Esophagus squamous epithelium (tissue), 5 donors: ENCODE measurements around the gene CSTPP1. TPM values are rescaled to one million over a fixed set of nuclear protein-coding genes. Genes with fewer than 3 reads are reported as not detected.

Experiments
- DNase-seq: peaks from one replicate; lab custom pipeline; 2025; lab: John Stamatoyannopoulos, UW
- H3K27ac ChIP-seq, 4 donors: fragments of 200-600 bp; sonication (generic); one replicate each; pipeline ENCODE4 v1.5.1; 2016 to 2019; ENCODE audit warnings: mild to moderate bottlenecking in 1 of 4
- H3K27me3 ChIP-seq, 4 donors: fragments of 200-600 bp; sonication (generic); 1 replicate in 3 of 4; 2 replicates in 1 of 4; pipeline versions ENCODE4 v1.5.1 to v1.6.0; 2017 to 2021; ENCODE audit warnings: antibody characterized with exemption in 1 of 4
- H3K36me3 ChIP-seq, 3 donors: fragments of 200-600 bp; sonication (generic); one replicate each; pipeline ENCODE4 v1.5.1; 2016 to 2019
- H3K4me1 ChIP-seq, 3 donors: fragments of 200-600 bp; sonication (generic); one replicate each; pipeline ENCODE4 v1.5.1; 2017 to 2019
- H3K4me3 ChIP-seq, 4 donors: fragments of 200-600 bp; sonication (generic); 1 replicate in 3 of 4; 2 replicates in 1 of 4; pipeline ENCODE4 v1.5.1; 2016 to 2019; ENCODE audit warnings: mild to moderate bottlenecking in 2 of 4, moderate library complexity in 1 of 4
- H3K9me3 ChIP-seq, 3 donors: fragments of 200-600 bp; sonication (generic); one replicate each; pipeline ENCODE4 v1.5.1; 2016 to 2019
- CTCF ChIP-seq, 6 experiments: fragments of 450-650 bp in 4 of 6; fragments of 200-600 bp in 2 of 6; sonication (generic) in 2 of 6; IDR thresholded peaks; one replicate each; pipeline ENCODE4 v1.5.1; 2016 to 2019; ENCODE audit warnings: antibody characterized with exemption in 6 of 6, mild to moderate bottlenecking in 4 of 6, moderate library complexity in 4 of 6
- POLR2A ChIP-seq, 4 donors: fragments of 450-650 bp; IDR thresholded peaks; one replicate each; pipeline ENCODE4 v1.6.1; 2017; ENCODE audit warnings: antibody characterized with exemption in 4 of 4, mild to moderate bottlenecking in 4 of 4, moderate library complexity in 3 of 4
- WGBS, 2 donors: methylation state at CpG; one replicate each; pipeline ENCODE4 v1.1.5; 2018; 5-methylcytosine and 5-hydroxymethylcytosine counted together
- intact Hi-C: fragments of 100-400 bp; cut with DNase I; formaldehyde crosslinking; loops from one replicate; pipeline ENCODE4 v1.15.0; 2022
- total RNA-seq, 4 donors: library from RNA; depleted of rRNA; stranded (reverse); fragments of >200 nt; gene quantifications; one replicate each; pipeline ENCODE4 v1.1.0, GENCODE V29; 2016
- donor health status: DM: yes; HTN: yes; CAD: no.

The CSTPP1 gene
- total RNA-seq, 4 donors from 2014 or later, result 9.4 to 19.6 (median 16.4) TPM

GRCh38 chr11:46949297-46949696 is 12.7 kb downstream of the CSTPP1 start:
- no peak overlapping the region for H3K27ac ChIP-seq
- no peak overlapping the region for H3K4me3 ChIP-seq
- no peaks in the 10 kb centered on the region for H3K27me3 ChIP-seq
- H3K4me1 ChIP-seq, result peaks cover 0 to 32% (median 4%) of the 10 kb centered on the region in 3 donors
- H3K36me3 ChIP-seq, result no peaks in the 10 kb centered on the region
- intact Hi-C loops, result no loop called here
- DNase-seq, result no peak
- 93 to 95% methylated on average over 1 of the region's 1 CpG for WGBS, 2 donors
- no peaks in the 10 kb centered on the region for H3K9me3 ChIP-seq
- TF ChIP-seq CTCF (IDR thresholded peaks at IDR 0.05), result no peak
- no peak for TF ChIP-seq POLR2A (IDR thresholded peaks at IDR 0.05)

GRCh38 chr11:46951864-46952263 is 15.3 kb downstream of the CSTPP1 start:
- no peaks in the 10 kb centered on the region for H3K36me3 ChIP-seq
- no peaks in the 10 kb centered on the region for H3K9me3 ChIP-seq
- H3K4me1 ChIP-seq, result peaks cover 0 to 19% (median 4%) of the 10 kb centered on the region in 3 donors
- no peak for TF ChIP-seq CTCF (IDR thresholded peaks at IDR 0.05)
- no peak for TF ChIP-seq POLR2A (IDR thresholded peaks at IDR 0.05)
- no peak overlapping the region for H3K27ac ChIP-seq
- no peak for DNase-seq
- no peaks in the 10 kb centered on the region for H3K27me3 ChIP-seq
- WGBS, 2 donors, result 63 to 100% methylated on average over 1 of the region's 1 CpG
- no peak overlapping the region for H3K4me3 ChIP-seq
- intact Hi-C loops, result no loop called here

GRCh38 chr11:46952553-46952952 is 16.0 kb downstream of the CSTPP1 start:
- 67 to 73% methylated on average over 2 of the region's 2 CpGs for WGBS, 2 donors
- no peaks in the 10 kb centered on the region for H3K9me3 ChIP-seq
- no peak overlapping the region for H3K27ac ChIP-seq
- no peak for DNase-seq
- TF ChIP-seq CTCF (IDR thresholded peaks at IDR 0.05) (no peak), POLR2A (IDR thresholded peaks at IDR 0.05) (no peak)
- peaks cover 0 to 12% (median 4%) of the 10 kb centered on the region in 3 donors for H3K4me1 ChIP-seq
- intact Hi-C loops, result no loop called here
- H3K36me3 ChIP-seq, result no peaks in the 10 kb centered on the region
- H3K4me3 ChIP-seq, result no peak overlapping the region
- H3K27me3 ChIP-seq, result no peaks in the 10 kb centered on the region

- TF ChIP-seq POLR2A (IDR thresholded peaks at IDR 0.05) (no peak), CTCF (IDR thresholded peaks at IDR 0.05) (no peak)
- Histone ChIP-seq H3K27ac (no peak overlapping the region), H3K4me1 (peaks cover 0 to 7% (median under 1%) of the 10 kb centered on the region in 3 donors), H3K4me3 (no peak overlapping the region), H3K9me3 (no peaks in the 10 kb centered on the region), H3K27me3 (no peaks in the 10 kb centered on the region), H3K36me3 (no peaks in the 10 kb centered on the region)
- intact Hi-C loops, result no loop called here
- no peak for DNase-seq
- WGBS, 2 donors, result 80 to 92% methylated on average over 5 of the region's 5 CpGs
These were observed 16.5 kb downstream of the CSTPP1 start for GRCh38 chr11:46953093-46953492.

GRCh38 chr11:46958777-46959176 is 22.2 kb downstream of the CSTPP1 start:
- H3K4me3 ChIP-seq, result no peak overlapping the region
- no peak for DNase-seq
- no peaks in the 10 kb centered on the region for H3K4me1 ChIP-seq
- no peaks in the 10 kb centered on the region for H3K27me3 ChIP-seq
- WGBS, 2 donors, result 90 to 100% methylated on average over 1 of the region's 1 CpG
- peaks cover 0 to 14% (median 0%) of the 10 kb centered on the region in 3 donors for H3K36me3 ChIP-seq
- H3K9me3 ChIP-seq, result no peaks in the 10 kb centered on the region
- H3K27ac ChIP-seq, result no peak overlapping the region
- intact Hi-C loops, result no loop called here
- TF ChIP-seq POLR2A (IDR thresholded peaks at IDR 0.05), result no peak
- TF ChIP-seq CTCF (IDR thresholded peaks at IDR 0.05), result no peak
